H9 (cell line): Measurements from ENCODE around the gene FCHSD2. TPM values are rescaled to one million over a fixed set of nuclear protein-coding genes. Genes with fewer than 3 reads are reported as not detected.

Experiments
- DNase-seq: peaks from one replicate; pipeline ENCODE4 v3.0.0-alpha.2; 2017
- H2AFZ ChIP-seq: one replicate; pipeline ENCODE4 v1.6.1; 2013; ENCODE audit warnings: mild to moderate bottlenecking, low read length, control low read depth, moderate library complexity
- H2AK5ac ChIP-seq: 2 replicates; pipeline ENCODE4 v1.6.1; 2013; ENCODE audit warnings: low read length, control low read depth, mixed read lengths; ENCODE audit not compliant: insufficient read length
- H2BK120ac ChIP-seq: one replicate; pipeline ENCODE4 v1.6.1; 2013; ENCODE audit warnings: low read depth, mild to moderate bottlenecking, low read length, control low read depth, inconsistent platforms; ENCODE audit not compliant: poor library complexity, severe bottlenecking
- H2BK12ac ChIP-seq: 2 replicates; pipeline ENCODE4 v1.6.1; 2013; ENCODE audit warnings: low read length, control low read depth, mixed read lengths, low read depth; ENCODE audit not compliant: insufficient read length
- H2BK15ac ChIP-seq: 2 replicates; pipeline ENCODE4 v1.6.1; 2013; ENCODE audit warnings: low read depth, low read length, control low read depth
- H2BK20ac ChIP-seq: one replicate; pipeline ENCODE4 v1.6.1; 2013; ENCODE audit warnings: low read depth, mild to moderate bottlenecking, low read length, control low read depth, inconsistent platforms; ENCODE audit not compliant: poor library complexity, severe bottlenecking
- H2BK5ac ChIP-seq: 2 replicates; pipeline ENCODE4 v1.6.1; 2013; ENCODE audit warnings: low read length, control low read depth, mixed read lengths; ENCODE audit not compliant: insufficient read length
- H3K14ac ChIP-seq: 2 replicates; pipeline ENCODE4 v1.6.1; 2013; ENCODE audit warnings: low read length, control low read depth; ENCODE audit not compliant: insufficient read depth
- H3K18ac ChIP-seq: 2 replicates; pipeline ENCODE4 v1.6.1; 2013; ENCODE audit warnings: low read depth, mild to moderate bottlenecking, mixed read lengths, low read length, control low read depth; ENCODE audit not compliant: insufficient read length
- H3K23ac ChIP-seq: 2 replicates; pipeline ENCODE4 v1.6.1; 2013; ENCODE audit warnings: low read length, control low read depth, mixed read lengths, low read depth; ENCODE audit not compliant: insufficient read length
- H3K23me2 ChIP-seq: 2 replicates; pipeline ENCODE4 v1.6.1; 2013; ENCODE audit warnings: low read depth, mild to moderate bottlenecking, mixed read lengths, low read length, control low read depth; ENCODE audit not compliant: insufficient read length, poor library complexity, severe bottlenecking
- H3K27ac ChIP-seq: 2 replicates; pipeline ENCODE4 v1.5.1; 2013; ENCODE audit warnings: low read length, control low read depth, mixed read lengths, low read depth; ENCODE audit not compliant: insufficient read length
- H3K27me3 ChIP-seq: 2 replicates; pipeline ENCODE4 v1.6.1; 2013; ENCODE audit warnings: low read length, control low read depth, inconsistent platforms; ENCODE audit not compliant: insufficient read depth
- H3K4ac ChIP-seq: 2 replicates; pipeline ENCODE4 v1.6.1; 2013; ENCODE audit warnings: low read depth, mild to moderate bottlenecking, control low read depth, inconsistent platforms, low read length, moderate library complexity
- H3K4me1 ChIP-seq: 2 replicates; pipeline ENCODE4 v1.6.1; 2013; ENCODE audit warnings: low read length, control low read depth, inconsistent platforms; ENCODE audit not compliant: insufficient read depth
- H3K4me2 ChIP-seq: 2 replicates; pipeline ENCODE4 v1.6.1; 2013; ENCODE audit warnings: low read length, control low read depth, mixed read lengths; ENCODE audit not compliant: insufficient read length, insufficient read depth
- H3K56ac ChIP-seq: 2 replicates; pipeline ENCODE4 v1.6.1; 2013; ENCODE audit warnings: low read depth, mild to moderate bottlenecking, mixed read lengths, low read length, control low read depth; ENCODE audit not compliant: insufficient read length
- H3K79me1 ChIP-seq: 2 replicates; pipeline ENCODE4 v1.6.1; 2013; ENCODE audit warnings: low read depth, mild to moderate bottlenecking, moderate library complexity, low read length, control low read depth, inconsistent platforms; ENCODE audit not compliant: insufficient read depth, poor library complexity, severe bottlenecking
- H3K79me2 ChIP-seq: 2 replicates; pipeline ENCODE4 v1.6.1; 2013; ENCODE audit warnings: low read length, control low read depth, inconsistent platforms; ENCODE audit not compliant: insufficient read depth
- H3K9ac ChIP-seq: 2 replicates; pipeline ENCODE4 v1.6.1; 2013; ENCODE audit warnings: low read length, control low read depth, mixed read lengths; ENCODE audit not compliant: insufficient read length; ENCODE audit errors: extremely low read depth
- H3K9me3 ChIP-seq: one replicate; pipeline ENCODE4 v1.6.1; 2013; ENCODE audit warnings: low read depth, low read length, inconsistent platforms; ENCODE audit not compliant: control insufficient read depth
- H3T11ph ChIP-seq: one replicate; pipeline ENCODE4 v1.6.1; 2013; ENCODE audit warnings: mild to moderate bottlenecking, low read length, control low read depth, inconsistent platforms
- H4K20me1 ChIP-seq: one replicate; pipeline ENCODE4 v1.6.1; 2013; ENCODE audit not compliant: control insufficient read depth, insufficient read length, insufficient read depth
- H4K5ac ChIP-seq: 2 replicates; pipeline ENCODE4 v1.6.1; 2013; ENCODE audit warnings: low read depth, mild to moderate bottlenecking, mixed read lengths, low read length, control low read depth; ENCODE audit not compliant: insufficient read length
- H4K8ac ChIP-seq: replicated peaks from 2 replicates; pipeline ENCODE4 v1.6.1; 2013; ENCODE audit warnings: low read length, control low read depth, mixed read lengths, low read depth; ENCODE audit not compliant: insufficient read length
- H4K91ac ChIP-seq: 2 replicates; pipeline ENCODE4 v1.6.1; 2013; ENCODE audit warnings: low read depth, mild to moderate bottlenecking, moderate library complexity, mixed read lengths, low read length, control low read depth; ENCODE audit not compliant: insufficient read length
- H3K27ac Mint-ChIP-seq, 3 experiments: 2 replicates in 2 of 3; 3 replicates in 1 of 3; pipeline ENCODE4 v1.8.0; 2020 to 2021; ENCODE audit warnings: mixed read lengths in 3 of 3, mild to moderate bottlenecking in 1 of 3, moderate library complexity in 1 of 3
- H3K27me3 Mint-ChIP-seq: 2 replicates; pipeline ENCODE4 v1.8.0; 2021; ENCODE audit warnings: low read depth, mild to moderate bottlenecking, moderate library complexity, mixed read lengths
- H3K36me3 Mint-ChIP-seq, 3 experiments: 2 replicates in 2 of 3; 3 replicates in 1 of 3; pipeline ENCODE4 v1.8.0; 2020 to 2021; ENCODE audit warnings: low read depth in 3 of 3, mixed read lengths in 3 of 3; ENCODE audit not compliant: insufficient read depth in 1 of 3
- H3K4me1 Mint-ChIP-seq, 2 experiments: 2 replicates each; pipeline ENCODE4 v1.8.0; 2020; ENCODE audit warnings: mixed read lengths in 2 of 2
- H3K4me3 Mint-ChIP-seq, 2 experiments: 2 replicates in 1 of 2; 3 replicates in 1 of 2; pipeline ENCODE4 v1.8.0; 2020 to 2021; ENCODE audit warnings: mild to moderate bottlenecking in 2 of 2, mixed read lengths in 2 of 2, moderate library complexity in 1 of 2
- H3K9me3 Mint-ChIP-seq, 2 experiments: 2 replicates in 1 of 2; 3 replicates in 1 of 2; pipeline ENCODE4 v1.8.0; 2020; ENCODE audit warnings: mild to moderate bottlenecking in 2 of 2, mixed read lengths in 2 of 2, moderate library complexity in 1 of 2
- CTCF ChIP-seq: fragments of 200-600 bp; sonication (generic); conservative IDR thresholded peaks from 3 replicates; pipeline ENCODE4 v1.8.0; 2021; ENCODE audit warnings: antibody characterized with exemption, mild to moderate bottlenecking
- WGBS: extraction: QIAGEN DNeasy Blood & Tissue Kit; methylation state at CpG from one replicate; pipeline ENCODE4 v1.1.7; 2013; ENCODE audit warnings: missing lambda C conversion rate, low lambda C conversion rate, mixed read lengths; ENCODE audit not compliant: insufficient read length; ENCODE audit errors: extremely low coverage; 5-methylcytosine and 5-hydroxymethylcytosine counted together
- total RNA-seq: library from RNA; stranded (reverse); gene quantifications from 2 replicates; pipeline ENCODE4 v1.2.1, GENCODE V29; 2021

The FCHSD2 gene
- total RNA-seq, 1 experiment from 2014 or later: 17.8 TPM

DNA sequence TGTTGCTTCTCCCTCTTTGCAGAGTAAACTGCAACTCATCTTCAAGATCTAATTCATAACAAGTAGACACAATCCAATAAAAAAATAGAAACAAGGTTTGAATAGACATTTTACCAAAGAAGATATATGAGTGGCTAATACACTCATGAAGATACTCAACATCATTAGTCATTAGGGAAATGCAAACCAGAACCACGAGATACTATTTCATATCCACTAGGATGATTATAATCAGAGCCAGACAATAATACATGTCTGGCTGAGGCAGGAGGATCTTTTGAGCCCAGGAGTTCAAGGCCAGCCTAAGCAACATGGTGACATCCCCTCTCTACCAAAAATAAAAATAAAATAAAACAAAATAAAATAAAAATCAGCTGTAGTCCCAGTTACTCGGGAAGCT, 242.9 kb downstream of the FCHSD2 start:
- no peak overlapping the region for H3K18ac ChIP-seq

More for the DNA sequence above, 242.9 kb downstream of the FCHSD2 start:
- H3K14ac ChIP-seq: no peak overlapping the region
- no peak overlapping the region for H3K4me2 ChIP-seq
- Mint-ChIP-seq H3K27ac (no peak overlapping the region), H3K4me1 (peaks cover 13 to 14% of the 10 kb centered on the region in 2 experiments), H3K9me3 (no peaks in the 10 kb centered on the region), H3K36me3 (no peaks in the 10 kb centered on the region), H3K4me3 (no peak overlapping the region), H3K27me3 (no peaks in the 10 kb centered on the region)
- no peak overlapping the region for H3K56ac ChIP-seq
- H3K4me1 ChIP-seq: no peaks in the 10 kb centered on the region
- no peak overlapping the region for H2BK20ac ChIP-seq
- no peak overlapping the region for H3K23ac ChIP-seq
- H2BK5ac ChIP-seq: no peak overlapping the region
- H3K23me2 ChIP-seq: no peaks in the 10 kb centered on the region
- WGBS: no CpG with 5 or more reads among the region's 2 CpGs
- no peaks in the 10 kb centered on the region for H3K79me1 ChIP-seq
- H2BK120ac ChIP-seq: no peak overlapping the region
- no peak overlapping the region for H2AFZ ChIP-seq
- no peak for DNase-seq
- no peaks in the 10 kb centered on the region for H3K27me3 ChIP-seq
- H2AK5ac ChIP-seq: no peak overlapping the region
- no peak overlapping the region for H4K91ac ChIP-seq
- TF ChIP-seq CTCF: no peak
- no peak overlapping the region for H3K4ac ChIP-seq
- no peak overlapping the region for H3K27ac ChIP-seq
- H2BK15ac ChIP-seq: no peak overlapping the region
- H3T11ph ChIP-seq: no peak overlapping the region
- H3K79me2 ChIP-seq: no peaks in the 10 kb centered on the region
- no peak overlapping the region for H4K8ac ChIP-seq
- H2BK12ac ChIP-seq: no peak overlapping the region
- H4K20me1 ChIP-seq: no peaks in the 10 kb centered on the region
- H3K9ac ChIP-seq: no peak overlapping the region
- no peak overlapping the region for H4K5ac ChIP-seq
- H3K9me3 ChIP-seq: no peaks in the 10 kb centered on the region
